Measurements from ENCODE around the gene TOGARAM1.

The TOGARAM1 gene

GRCh38 chr14:45103806-45104205, 141.8 kb downstream of the TOGARAM1 start:
- no peak for DNase-seq

GRCh38 chr14:45104561-45104960, 142.6 kb downstream of the TOGARAM1 start:
- no peak for DNase-seq

GRCh38 chr14:45112896-45113781, 151.1 kb downstream of the TOGARAM1 start:
- no peak for DNase-seq

- no peak for DNase-seq
Observed at GRCh38 chr14:45114327-45114726, 152.3 kb downstream of the TOGARAM1 start.

GRCh38 chr14:45118594-45118993, 156.6 kb downstream of the TOGARAM1 start:
- DNase-seq, result no peak

- DNase-seq, result no peak
Observed at GRCh38 chr14:45120096-45120495, 158.1 kb downstream of the TOGARAM1 start.

GRCh38 chr14:45123271-45123670, 161.3 kb downstream of the TOGARAM1 start:
- DNase-seq, result no peak
